Testis (tissue), 3 donors: Measurements from ENCODE around the gene TBC1D22A. TPM values are rescaled to one million over a fixed set of nuclear protein-coding genes. Genes with fewer than 3 reads are reported as not detected.

Source experiments
- DNase-seq: peaks from one replicate; pipeline ENCODE4 v3.0.0-alpha.2; 2019
- H3K27ac ChIP-seq, 2 donors: fragments of 200-600 bp; sonication (generic); one replicate each; pipeline ENCODE4 v1.5.1; 2019
- H3K27me3 ChIP-seq: fragments of 200-600 bp; sonication (generic); one replicate; pipeline ENCODE4 v1.5.1; 2019
- H3K36me3 ChIP-seq: fragments of 200-600 bp; sonication (generic); one replicate; pipeline ENCODE4 v1.5.1; 2017; ENCODE audit warnings: low read depth; ENCODE audit errors: missing control alignments
- H3K4me1 ChIP-seq: fragments of 200-600 bp; sonication (generic); one replicate; pipeline ENCODE4 v1.5.1; 2019
- H3K4me3 ChIP-seq, 2 donors: fragments of 200-600 bp; sonication (generic); one replicate each; pipeline ENCODE4 v1.5.1; 2017 to 2019
- H3K9me3 ChIP-seq: fragments of 200-600 bp; sonication (generic); one replicate; pipeline ENCODE4 v1.5.1; 2017
- POLR2A ChIP-seq: fragments of 450-650 bp; IDR thresholded peaks from one replicate; pipeline ENCODE4 v1.6.1; 2017; ENCODE audit warnings: antibody characterized with exemption, mild to moderate bottlenecking, moderate library complexity
- WGBS, 2 donors: methylation state at CpG; one replicate each; pipeline ENCODE4 v1.1.5; 2018; 5-methylcytosine and 5-hydroxymethylcytosine counted together
- intact Hi-C: fragments of 100-400 bp; cut with DNase I; formaldehyde crosslinking; loops from one replicate; pipeline ENCODE4 v1.15.1; 2023; ENCODE audit warnings: low total_unique reads
- polyA plus RNA-seq: library from polyadenylated mRNA; stranded (reverse); fragments of 350-450 nt; fragmentation: Illumina TruSeq; extraction: RNeasy Lipid Tissue Mini Kit (QIAGEN cat#74804); gene quantifications from one replicate; pipeline ENCODE4 v1.2.3, GENCODE V29; 2014; ENCODE audit warnings: low read depth, low replicate concordance; ENCODE audit not compliant: insufficient read depth
- total RNA-seq, 2 donors: library from RNA; depleted of rRNA; stranded (reverse); fragments of >200 nt; gene quantifications; one replicate each; pipeline ENCODE4 v1.2.3, GENCODE V29; 2016
- TF ChIP-seq, protein P1 (sequence below), 3 experiments: fragments of 450-650 bp in 2 of 3; fragments of 200-600 bp in 1 of 3; sonication (generic) in 1 of 3; IDR thresholded peaks; one replicate each; pipeline ENCODE4 v1.5.1; 2016 to 2019; ENCODE audit warnings: antibody characterized with exemption in 3 of 3, mild to moderate bottlenecking in 2 of 3, moderate library complexity in 1 of 3

TBC1D22A gene
- total and polyA plus RNA-seq, 3 donors from 2014 or later = 16.6 to 32.8 (median 28.5) TPM

DNA sequence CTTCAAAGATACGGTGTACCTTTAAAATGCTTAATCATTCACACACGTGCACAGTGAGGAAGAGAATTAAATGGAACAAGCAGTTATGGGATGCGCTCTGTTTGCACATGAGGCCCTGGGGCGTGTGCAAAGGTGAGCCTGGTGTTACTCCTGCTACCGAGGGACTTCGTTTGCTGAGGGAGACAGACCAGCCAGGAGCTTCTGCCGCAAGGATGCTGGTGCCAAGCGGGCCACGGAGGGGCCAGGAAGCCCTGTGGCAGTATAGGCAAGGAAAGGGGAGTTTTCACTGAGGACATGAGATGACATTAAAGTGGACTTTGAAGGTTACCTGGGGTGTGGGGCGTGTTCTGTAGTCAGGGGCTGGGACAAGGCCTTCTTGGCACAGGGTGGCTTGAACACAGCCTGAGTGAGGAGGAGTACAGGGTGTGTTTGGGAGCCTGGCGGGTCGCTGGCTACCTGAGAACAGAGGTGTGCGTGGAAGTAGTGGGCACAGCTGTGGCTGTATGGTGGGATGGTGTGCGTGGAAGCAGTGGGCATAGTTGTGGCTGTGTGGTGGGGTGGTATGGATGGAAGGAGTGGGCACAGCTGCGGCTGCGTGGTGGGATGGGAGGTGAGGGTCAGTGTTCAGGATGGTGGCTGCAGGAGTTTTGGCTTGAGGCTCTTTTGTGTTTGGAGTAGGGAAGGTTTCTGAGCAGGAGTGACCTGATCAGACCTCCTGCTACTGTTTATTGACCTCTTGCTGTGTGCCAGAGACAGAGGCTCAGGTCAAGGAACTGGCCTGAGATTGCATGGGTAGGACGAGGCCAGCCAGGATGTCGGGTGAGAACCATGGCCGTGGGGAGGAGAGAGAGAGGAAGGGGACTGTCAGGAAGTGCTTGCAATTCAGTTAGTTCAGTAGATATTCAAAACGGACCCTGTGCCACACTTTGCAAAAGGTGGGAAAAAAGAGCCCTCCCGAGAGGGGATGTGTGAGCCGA lies 13.7 kb downstream of the TBC1D22A start:
- H3K27me3 ChIP-seq = no peaks in the 10 kb centered on the region
- DNase-seq = no peak
- no peak overlapping the region for H3K27ac ChIP-seq
- TF ChIP-seq, protein P1, sequence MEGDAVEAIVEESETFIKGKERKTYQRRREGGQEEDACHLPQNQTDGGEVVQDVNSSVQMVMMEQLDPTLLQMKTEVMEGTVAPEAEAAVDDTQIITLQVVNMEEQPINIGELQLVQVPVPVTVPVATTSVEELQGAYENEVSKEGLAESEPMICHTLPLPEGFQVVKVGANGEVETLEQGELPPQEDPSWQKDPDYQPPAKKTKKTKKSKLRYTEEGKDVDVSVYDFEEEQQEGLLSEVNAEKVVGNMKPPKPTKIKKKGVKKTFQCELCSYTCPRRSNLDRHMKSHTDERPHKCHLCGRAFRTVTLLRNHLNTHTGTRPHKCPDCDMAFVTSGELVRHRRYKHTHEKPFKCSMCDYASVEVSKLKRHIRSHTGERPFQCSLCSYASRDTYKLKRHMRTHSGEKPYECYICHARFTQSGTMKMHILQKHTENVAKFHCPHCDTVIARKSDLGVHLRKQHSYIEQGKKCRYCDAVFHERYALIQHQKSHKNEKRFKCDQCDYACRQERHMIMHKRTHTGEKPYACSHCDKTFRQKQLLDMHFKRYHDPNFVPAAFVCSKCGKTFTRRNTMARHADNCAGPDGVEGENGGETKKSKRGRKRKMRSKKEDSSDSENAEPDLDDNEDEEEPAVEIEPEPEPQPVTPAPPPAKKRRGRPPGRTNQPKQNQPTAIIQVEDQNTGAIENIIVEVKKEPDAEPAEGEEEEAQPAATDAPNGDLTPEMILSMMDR (IDR thresholded peaks at IDR 0.05) = no peak
- no peak for TF ChIP-seq POLR2A
- no peaks in the 10 kb centered on the region for H3K9me3 ChIP-seq
- intact Hi-C loops = no loop called here
- H3K4me1 ChIP-seq = peaks cover 10% of the 10 kb centered on the region
- 88 to 91% methylated on average over 22 of the region's 22 CpGs for WGBS, 2 donors
- H3K36me3 ChIP-seq = no peaks in the 10 kb centered on the region
- no peak overlapping the region for H3K4me3 ChIP-seq

DNA sequence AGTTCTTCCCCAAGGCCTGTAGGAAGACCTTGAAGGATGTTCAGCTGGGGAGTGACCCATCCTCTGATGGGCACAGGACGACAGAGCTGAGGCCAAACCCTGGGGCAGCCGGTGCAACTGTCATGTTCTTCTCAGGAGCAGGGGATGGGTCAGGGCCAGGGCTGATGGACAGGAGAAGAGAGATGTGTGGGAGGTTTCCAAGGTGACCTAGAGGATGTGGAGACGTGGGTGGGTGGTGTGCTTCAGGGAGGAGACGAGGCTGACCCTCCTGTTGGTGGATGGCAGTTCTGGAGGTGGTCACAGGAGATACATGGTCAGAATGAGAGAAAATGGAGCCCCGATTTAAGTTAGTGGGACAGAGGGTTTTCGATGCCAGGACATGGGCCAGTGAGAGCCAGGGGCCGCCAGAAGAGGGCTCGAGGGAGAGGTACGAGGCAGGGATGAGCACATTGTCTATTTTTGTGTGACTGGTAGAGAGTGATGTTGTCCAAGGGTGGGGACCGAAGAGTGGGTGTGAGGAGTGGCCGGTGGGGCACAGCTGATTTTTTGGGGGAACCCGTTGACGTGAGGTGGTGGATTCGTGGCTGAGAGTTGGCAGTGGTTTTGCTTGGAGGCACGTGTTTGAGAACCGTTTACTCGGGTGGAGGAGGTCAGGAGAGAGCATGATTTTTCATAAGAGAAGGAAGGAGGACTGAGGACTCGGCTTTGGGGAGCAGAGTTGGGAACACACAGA lies 14.6 kb downstream of the TBC1D22A start:
- no peak overlapping the region for H3K4me3 ChIP-seq
- H3K36me3 ChIP-seq = no peaks in the 10 kb centered on the region
- peaks cover 10% of the 10 kb centered on the region for H3K4me1 ChIP-seq
- no peak overlapping the region for H3K27ac ChIP-seq
- WGBS, 2 donors = 78 to 87% methylated on average over 18 of the region's 18 CpGs
- TF ChIP-seq, protein P1 (IDR thresholded peaks at IDR 0.05) = no peak
- no peak for TF ChIP-seq POLR2A
- intact Hi-C loops = no loop called here
- H3K9me3 ChIP-seq = no peaks in the 10 kb centered on the region
- no peak for DNase-seq
- no peaks in the 10 kb centered on the region for H3K27me3 ChIP-seq

DNA sequence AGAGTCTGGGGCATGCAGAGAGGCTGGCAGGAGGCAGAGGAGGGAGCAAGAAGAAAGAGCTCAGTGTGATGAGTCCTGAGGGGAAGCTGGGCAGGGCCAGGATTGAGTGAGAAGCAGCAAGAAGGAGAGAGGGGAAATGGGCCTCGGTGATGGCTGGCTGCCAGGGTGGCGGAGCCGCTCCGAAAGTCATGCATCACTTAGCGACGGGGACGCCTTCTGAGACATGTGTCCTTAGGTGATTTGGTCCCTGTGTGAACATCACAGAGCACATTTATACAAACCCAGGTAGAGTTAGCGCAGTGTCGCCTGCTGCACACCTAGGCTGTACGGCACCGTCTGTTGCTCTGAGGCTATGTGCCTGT lies 15.1 kb downstream of the TBC1D22A start:
- intact Hi-C loops = no loop called here
- no peaks in the 10 kb centered on the region for H3K36me3 ChIP-seq
- peaks cover 10% of the 10 kb centered on the region for H3K4me1 ChIP-seq
- H3K4me3 ChIP-seq = no peak overlapping the region
- no peak for DNase-seq
- H3K27me3 ChIP-seq = no peaks in the 10 kb centered on the region
- no peak overlapping the region for H3K27ac ChIP-seq
- 94% methylated on average over 6 to 11 of the region's 11 CpGs for WGBS, 2 donors
- no peaks in the 10 kb centered on the region for H3K9me3 ChIP-seq
- no peak for TF ChIP-seq POLR2A
- TF ChIP-seq, protein P1 (IDR thresholded peaks at IDR 0.05) = no peak

DNA sequence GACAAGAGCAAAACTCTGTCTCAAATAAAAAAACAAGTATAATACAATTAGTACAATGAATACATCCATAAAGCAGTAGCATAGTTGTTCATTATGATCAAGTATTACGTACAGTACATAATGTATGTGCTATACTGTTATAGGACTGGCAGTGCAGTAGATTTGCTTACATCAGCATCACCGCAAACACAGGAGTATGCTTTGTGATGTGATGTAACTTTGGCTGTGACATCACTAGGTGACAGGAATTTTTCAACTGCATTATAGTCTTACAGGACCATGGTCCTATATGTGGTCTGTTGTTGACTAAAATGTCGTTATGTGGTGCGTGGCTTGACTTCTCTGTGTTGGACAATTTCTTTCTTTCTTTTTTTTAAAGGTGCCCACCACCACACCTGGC lies 16.6 kb downstream of the TBC1D22A start:
- Histone ChIP-seq H3K4me3 (no peak overlapping the region), H3K9me3 (no peaks in the 10 kb centered on the region), H3K27me3 (no peaks in the 10 kb centered on the region), H3K4me1 (peaks cover 7% of the 10 kb centered on the region), H3K27ac (no peak overlapping the region), H3K36me3 (no peaks in the 10 kb centered on the region)
- TF ChIP-seq, protein P1 (IDR thresholded peaks at IDR 0.05) = no peak
- DNase-seq = no peak
- intact Hi-C loops = no loop called here
- WGBS, 2 donors = 96 to 100% methylated on average over 4 of the region's 4 CpGs
